Amygdala (tissue), 56 donors: ENCODE results near the gene COX20.
A peak's percentile ranks its signal among the peaks of the same experiment; 100 is the strongest.
"Not testable (repeated sequence)": the region's sequence is repeated elsewhere in the genome, so short reads cannot be mapped to it uniquely, and the experiment has no call there.

Source experiments
- DNase-seq, 56 donors: peaks; one replicate each; lab custom pipeline; 2025; lab: John Stamatoyannopoulos, UW

Gene COX20

DNA sequence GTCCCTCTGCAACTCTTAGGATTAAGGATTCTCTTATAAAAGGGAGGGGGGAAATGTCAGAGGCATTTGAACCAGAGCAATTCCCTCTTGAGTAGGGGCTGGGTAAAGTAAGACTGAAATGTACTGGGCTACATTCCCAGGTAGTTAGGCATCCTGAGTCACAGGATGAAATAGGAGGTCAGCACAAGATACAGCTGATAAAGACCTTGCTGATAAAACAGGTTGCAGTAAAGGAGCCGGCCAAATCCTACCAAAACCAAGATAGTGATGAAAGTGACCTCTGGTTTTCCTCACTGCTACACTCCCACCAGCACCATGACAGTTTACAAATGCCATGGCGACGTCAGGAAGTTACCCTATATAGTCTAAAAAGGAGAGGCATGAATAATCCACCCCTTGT, 14.3 kb upstream of the COX20 start:
- no peak for DNase-seq

GRCh38 chr1:244822878-244823277, 12.6 kb upstream of the COX20 start:
- no peak for DNase-seq

- DNase-seq: no peak
Observed at GRCh38 chr1:244826712-244827111, 8.7 kb upstream of the COX20 start.

DNA sequence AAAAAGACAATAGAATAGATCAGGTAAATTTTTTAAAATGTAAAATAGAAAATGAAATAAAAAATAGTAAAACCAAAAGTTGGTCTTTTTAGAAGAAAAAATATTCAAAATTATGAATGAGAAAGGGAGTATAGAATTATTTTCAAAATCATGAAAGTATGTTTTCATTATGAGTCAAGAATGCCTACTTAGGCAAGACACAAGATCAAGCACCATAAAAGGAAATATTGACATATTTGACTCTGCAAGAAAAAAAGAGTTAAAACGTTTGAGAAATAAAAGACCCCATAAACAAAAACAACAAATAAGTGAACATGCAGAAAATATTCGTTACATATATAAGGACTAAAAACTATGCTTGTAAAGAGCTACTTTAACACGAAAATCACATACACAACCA, 4.8 kb upstream of the COX20 start:
- no peak for DNase-seq

GRCh38 chr1:244833260-244833659, 2.2 kb upstream of the COX20 start:
- DNase-seq: not testable (repeated sequence)

DNA sequence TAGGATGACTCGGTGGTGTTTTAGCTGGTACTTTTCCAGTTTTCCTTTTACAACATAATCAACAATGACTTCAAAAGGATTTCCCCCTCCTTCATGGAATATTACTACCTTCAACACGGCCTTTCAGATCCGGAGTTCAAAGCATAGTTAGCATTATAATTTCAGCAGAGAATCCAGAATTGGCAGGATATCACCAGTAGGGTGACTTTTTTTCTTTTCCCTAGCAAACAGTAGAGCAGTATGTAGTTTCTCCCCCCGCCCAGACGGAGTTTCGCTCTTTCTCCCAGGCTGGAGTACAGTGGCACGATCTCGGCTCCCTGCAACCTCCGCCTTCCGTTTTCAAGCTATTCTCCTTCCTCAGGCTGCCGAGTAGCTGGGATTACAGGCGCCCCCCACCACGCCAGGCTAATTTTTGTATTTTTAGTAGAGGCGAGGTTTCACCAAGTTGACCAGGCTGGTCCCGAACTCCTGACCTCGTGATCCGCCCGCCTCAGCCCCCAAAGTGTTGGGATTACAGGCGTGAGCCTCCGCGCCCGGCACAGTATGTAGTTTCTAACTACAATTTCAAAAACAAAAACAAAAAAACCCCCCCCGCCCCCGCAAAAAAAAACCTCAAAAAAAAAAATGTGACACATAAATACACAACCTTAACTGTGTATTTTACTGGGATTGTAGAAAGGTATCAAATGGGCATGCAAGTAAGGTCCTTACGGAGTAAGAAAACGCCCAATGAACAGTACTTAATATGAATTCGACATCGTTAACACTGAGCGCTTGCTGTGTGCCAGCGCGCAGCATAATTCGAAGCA, 1.5 kb upstream of the COX20 start:
- DNase-seq: peak in 37 of 56 donors; percentile 5 to 71 (median 34)

GRCh38 chr1:244834543-244835275, 749 bp upstream of the COX20 start:
- peak in 47 of 56 donors; percentile 18 to 98 (median 89) for DNase-seq

GRCh38 chr1:244836135-244836521, 670 bp downstream of the COX20 start:
- peak in 9 of 56 donors; percentile 7 to 32 (median 19) for DNase-seq

DNA sequence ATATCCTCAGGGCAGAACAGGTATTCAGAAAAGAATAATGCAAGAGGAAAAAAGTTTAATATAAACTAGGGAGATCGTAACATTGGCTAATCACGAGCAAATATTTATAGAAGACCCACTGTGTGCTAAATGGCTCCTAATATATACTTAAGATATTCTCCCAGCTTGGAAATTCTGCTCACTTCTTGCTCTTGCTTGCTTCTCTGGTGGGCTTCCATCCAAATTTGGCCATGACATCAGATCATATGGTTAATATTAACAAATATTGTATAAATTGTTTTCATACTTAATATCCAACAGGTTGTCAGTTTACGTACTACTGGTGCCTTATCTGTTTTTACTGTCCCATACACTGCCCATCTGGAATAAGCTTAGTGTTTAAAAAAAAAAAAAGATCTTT, 1.1 kb downstream of the COX20 start:
- no peak for DNase-seq

DNA sequence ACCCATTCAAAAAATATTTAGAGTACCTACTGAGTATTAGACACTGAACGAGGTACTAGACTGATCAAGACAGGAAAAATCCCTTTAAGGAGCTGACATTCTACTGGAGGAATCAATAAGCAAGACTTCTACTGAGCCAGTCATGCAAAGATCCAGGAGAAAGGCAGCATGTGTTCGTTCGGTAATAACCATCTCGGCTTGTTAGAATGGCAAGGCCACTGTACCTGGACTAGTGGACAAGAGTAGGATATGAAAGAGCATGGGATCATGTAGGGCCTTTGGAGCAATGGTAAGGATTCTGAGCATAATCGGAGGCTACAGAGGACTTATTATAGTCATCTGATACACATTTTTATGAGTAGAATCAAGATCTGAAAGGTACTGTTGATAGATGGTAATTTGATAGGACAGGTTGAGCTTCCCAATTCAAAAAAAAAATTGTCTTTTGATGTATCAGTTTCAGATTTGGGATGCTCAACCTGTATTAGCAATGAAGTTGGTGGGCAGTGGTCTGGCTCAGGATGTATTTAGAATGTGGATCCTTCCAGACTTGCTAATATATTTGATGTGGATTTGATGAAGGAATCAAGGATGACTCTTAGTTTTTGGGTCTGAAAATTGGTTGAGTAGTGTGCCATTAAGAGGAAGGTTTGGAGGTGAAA, 2.3 kb downstream of the COX20 start:
- no peak for DNase-seq

DNA sequence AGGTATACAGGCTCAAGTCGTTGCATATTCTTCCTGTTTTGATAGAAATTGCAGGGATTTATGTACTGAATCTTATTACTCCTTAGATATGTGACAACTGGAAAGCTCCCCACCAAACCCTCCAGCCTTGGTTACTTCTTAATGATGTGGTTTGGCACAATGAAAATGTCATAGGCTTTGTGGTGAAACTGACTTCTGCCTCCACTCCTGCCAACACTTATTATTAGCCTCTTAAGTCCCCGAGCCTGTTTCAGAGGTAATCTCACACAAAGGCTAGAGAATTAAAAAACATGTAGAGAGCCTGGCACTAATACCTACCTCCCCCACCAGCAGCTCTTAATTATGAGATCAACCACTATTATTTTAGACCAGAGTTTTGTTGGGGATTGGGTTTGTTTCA, 4.2 kb downstream of the COX20 start:
- no peak for DNase-seq

DNA sequence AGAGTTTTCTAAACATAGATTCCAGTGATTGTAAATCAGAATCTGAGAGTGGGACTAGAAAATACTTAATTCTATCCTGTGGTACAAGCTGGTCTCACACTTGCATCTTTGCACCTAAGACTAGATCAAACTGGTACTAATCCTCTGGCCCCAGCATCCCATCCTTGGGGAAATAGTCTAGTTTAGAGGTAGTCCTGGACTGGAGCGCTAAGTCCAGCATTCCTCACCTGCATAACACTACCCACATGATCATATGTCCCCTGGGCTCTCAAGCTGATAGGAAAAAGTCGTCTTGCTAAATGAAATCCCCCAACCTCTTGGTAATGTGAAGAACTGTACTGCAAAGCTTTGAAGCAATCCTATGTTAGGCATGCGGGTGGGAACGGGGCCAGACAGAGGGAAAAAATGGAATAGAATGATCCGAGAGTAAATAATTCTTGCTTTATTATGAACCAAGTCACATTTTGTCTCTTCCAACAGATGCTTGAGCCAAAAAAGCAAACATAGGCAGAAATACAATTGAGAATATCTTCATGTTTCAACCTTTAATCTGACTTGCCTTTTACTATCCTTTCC, 4.8 kb downstream of the COX20 start:
- DNase-seq: no peak

- no peak for DNase-seq
Observed at GRCh38 chr1:244841273-244841927, 5.9 kb downstream of the COX20 start.

DNA sequence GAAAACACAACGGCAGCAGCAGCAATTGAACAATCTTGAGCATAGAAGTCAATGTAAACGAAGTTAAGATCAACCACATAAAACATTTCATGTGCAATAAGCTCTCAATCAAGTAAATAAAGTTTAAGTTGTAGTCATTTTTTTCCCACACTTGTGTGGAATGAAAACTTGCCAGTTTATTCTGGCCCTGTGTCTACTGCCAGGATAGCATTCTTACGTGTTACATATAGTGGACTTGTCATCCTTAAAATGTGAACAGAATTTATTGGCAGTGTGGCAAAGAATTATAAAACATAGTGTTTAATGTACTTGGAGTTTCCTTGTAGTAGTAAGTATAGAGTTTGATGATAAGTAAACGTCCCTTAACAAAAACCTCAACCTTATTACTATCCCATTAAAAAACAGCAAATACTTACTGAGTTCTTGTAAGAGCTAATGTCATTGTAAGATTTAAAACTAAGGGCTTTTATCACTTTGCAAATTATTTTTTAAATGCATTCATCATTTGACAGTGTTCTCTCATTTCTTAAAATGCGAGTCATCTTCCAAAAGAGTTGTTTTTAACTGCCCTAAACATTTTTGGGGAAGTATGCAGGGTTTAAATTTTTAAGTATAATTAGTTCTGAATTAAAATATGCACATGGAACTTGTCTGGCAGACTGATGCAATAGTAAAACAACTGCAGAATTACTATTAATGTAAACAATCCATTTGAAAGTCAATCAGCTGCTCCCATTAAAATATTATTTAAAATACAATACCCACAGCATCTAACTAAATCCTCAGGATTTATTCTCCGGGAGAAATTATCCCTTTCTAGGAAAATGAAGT, 7.9 kb downstream of the COX20 start:
- no peak for DNase-seq

DNA sequence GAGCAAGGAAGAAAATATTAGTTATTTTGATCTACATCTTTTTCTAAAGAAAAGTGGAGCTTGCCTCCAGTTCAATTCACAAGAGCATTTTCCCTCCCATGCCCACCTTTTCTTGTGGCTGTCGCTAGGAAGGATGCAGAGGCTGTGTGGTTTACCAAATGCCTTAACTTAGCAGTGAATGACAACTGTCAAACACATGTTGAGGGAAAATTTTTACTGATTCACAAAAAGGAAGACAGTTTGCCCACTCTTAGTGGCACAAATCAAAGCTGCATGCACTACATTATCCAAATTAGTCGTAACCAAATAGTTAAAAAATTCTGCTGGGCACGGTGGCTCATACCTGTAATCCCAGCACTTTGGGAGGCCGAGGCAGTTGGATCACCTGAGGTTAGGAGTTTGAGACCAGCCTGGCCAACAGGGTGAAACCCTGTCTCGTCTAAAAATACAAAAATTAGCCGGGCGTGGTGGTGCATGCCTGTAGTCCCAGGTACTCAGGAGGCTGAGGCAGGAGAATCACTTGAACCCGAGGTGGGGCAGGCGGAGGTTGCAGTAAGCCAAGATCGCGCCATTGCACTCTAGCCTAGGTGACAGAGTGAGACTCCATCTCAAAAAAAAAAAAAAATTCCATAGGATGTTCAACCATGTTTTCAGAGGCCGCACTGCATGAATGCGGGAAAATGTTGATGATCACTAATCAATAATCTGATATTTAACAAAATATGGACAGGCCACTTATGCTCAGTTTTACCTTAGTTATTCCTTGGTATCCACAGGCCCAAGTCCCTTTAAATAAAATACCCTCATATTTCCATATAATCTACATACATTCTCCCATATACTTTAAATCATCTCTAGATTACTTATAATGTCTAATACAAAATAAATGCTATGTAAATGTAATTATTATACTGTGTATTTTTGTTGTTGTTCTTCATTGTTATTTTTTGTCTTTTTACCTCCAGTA, 9.0 kb downstream of the COX20 start:
- no peak for DNase-seq

GRCh38 chr1:244846653-244847052, 11.2 kb downstream of the COX20 start:
- no peak for DNase-seq

- no peak for DNase-seq
Observed at GRCh38 chr1:244849189-244849866, 13.9 kb downstream of the COX20 start.
